ENCODE measurements around the gene HMCN1. TPM values are rescaled to one million over a fixed set of nuclear protein-coding genes. Genes with fewer than 3 reads are reported as not detected.
"Not testable (repeated sequence)": the region's sequence is repeated elsewhere in the genome, so short reads cannot be mapped to it uniquely, and the experiment has no call there.

HMCN1 gene
- polyA plus RNA-seq, 1 experiment = 20.9 TPM

DNA sequence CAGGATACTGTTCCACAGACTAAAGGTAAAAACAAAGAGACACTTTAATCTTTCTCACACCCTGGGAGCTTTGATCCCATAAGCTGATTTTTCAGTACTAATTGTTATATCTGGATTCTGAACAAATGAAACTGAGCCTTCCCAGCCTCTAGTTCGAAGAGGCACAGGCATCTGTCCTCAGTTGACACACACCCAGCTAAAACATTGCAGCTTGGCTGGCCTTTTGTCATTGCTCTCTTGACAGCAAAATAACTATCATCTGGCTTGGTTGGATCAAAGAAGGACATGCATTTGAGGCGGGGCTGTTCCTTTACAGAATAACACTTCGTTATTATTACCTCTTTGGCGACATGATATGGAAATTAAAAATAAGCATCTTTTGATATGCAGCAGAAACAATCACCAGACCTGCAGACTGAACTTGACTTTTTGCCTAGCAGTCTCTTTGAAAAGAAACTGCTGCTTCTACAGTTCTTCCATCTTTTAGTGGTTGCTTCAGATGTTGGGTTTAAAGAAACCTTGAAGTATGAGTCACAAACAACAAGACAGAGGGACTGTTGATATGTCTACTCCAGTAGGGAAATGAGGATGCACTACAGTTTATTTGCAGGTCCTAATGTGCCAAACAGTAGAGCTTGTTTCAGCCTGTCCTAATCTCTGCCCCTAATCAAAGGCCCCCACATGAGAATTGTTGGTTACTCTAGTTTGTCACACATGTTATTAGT lies 474.4 kb downstream of the HMCN1 start:
- POLR2A ChIA-PET = no interaction called here
- Histone ChIP-seq H3K27ac (ENCODE audit: low read depth, low read length) (no peak overlapping the region), H3K27me3 (ENCODE audit: control insufficient read depth, insufficient read depth, low read length) (no peaks in the 10 kb centered on the region), H3K9me3 (ENCODE audit: control insufficient read depth, insufficient read depth, low read length) (no peaks in the 10 kb centered on the region), H3K4me3 (ENCODE audit: low read depth, low read length) (no peak overlapping the region)
- no peak for DNase-seq (ENCODE audit: low read depth, low spot score)
- CTCF ChIA-PET = interaction anchor here (0.6 to 5.4 kb wide), 5 partner anchors 52 to 527 kb away, joined by 3 to 36 read pairs (median 9); no protein-coding TSS in a partner anchor
- TF ChIP-seq, protein P1, sequence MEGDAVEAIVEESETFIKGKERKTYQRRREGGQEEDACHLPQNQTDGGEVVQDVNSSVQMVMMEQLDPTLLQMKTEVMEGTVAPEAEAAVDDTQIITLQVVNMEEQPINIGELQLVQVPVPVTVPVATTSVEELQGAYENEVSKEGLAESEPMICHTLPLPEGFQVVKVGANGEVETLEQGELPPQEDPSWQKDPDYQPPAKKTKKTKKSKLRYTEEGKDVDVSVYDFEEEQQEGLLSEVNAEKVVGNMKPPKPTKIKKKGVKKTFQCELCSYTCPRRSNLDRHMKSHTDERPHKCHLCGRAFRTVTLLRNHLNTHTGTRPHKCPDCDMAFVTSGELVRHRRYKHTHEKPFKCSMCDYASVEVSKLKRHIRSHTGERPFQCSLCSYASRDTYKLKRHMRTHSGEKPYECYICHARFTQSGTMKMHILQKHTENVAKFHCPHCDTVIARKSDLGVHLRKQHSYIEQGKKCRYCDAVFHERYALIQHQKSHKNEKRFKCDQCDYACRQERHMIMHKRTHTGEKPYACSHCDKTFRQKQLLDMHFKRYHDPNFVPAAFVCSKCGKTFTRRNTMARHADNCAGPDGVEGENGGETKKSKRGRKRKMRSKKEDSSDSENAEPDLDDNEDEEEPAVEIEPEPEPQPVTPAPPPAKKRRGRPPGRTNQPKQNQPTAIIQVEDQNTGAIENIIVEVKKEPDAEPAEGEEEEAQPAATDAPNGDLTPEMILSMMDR (IDR thresholded peaks at IDR 0.05; ENCODE audit: low read depth, low read length) = no peak

DNA sequence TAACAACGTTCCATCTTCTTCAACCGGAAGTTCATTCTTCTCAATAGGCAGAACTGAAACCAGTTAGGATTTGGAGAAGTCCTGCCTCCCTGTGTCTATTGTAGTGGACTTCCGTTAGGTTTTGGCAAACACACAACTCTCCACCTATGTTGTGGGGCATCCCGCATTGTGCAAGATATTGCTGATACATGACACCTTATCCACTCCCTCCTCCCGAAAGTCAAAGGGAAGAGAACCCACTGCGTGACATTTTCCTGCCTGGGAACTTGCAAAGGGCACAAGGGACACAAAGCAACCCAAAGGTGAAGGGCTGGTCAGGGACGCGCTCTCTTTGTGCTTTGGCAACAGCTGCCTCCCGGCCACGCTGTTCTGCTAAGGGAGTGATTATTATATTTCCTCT lies 476.1 kb downstream of the HMCN1 start:
- Histone ChIP-seq H3K27me3 (ENCODE audit: control insufficient read depth, insufficient read depth, low read length) (no peaks in the 10 kb centered on the region), H3K27ac (ENCODE audit: low read depth, low read length) (no peak overlapping the region), H3K9me3 (ENCODE audit: control insufficient read depth, insufficient read depth, low read length) (no peaks in the 10 kb centered on the region), H3K4me3 (ENCODE audit: low read depth, low read length) (no peak overlapping the region)
- ChIA-PET POLR2A (no interaction called here), CTCF (interaction anchor here (1.2 to 5.4 kb wide), 4 partner anchors 55 to 540 kb away, joined by 4 to 36 read pairs (median 5); no protein-coding TSS in a partner anchor)
- DNase-seq (ENCODE audit: low read depth, low spot score) = no peak
- TF ChIP-seq, protein P1 (IDR thresholded peaks at IDR 0.05; ENCODE audit: low read depth, low read length) = no peak

DNA sequence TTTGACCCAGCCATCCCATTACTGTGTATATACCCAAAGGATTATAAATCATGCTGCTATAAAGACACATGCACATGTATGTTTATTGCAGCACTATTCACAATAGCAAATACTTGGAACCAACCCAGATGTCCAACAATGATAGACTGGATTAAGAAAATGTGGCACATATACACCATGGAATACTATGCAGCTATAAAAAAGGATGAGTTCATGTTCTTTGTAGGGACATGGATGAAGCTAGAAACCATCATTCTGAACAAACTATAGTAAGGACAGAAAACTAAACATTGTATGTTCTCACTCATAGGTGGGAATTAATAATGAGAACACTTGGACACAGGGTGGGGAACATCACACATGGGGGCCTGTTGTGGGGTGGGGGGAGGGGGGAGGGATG lies 477.4 kb downstream of the HMCN1 start:
- DNase-seq (ENCODE audit: low read depth, low spot score); H3K9me3 ChIP-seq (ENCODE audit: control insufficient read depth, insufficient read depth, low read length); H3K27me3 ChIP-seq (ENCODE audit: control insufficient read depth, insufficient read depth, low read length); H3K27ac ChIP-seq (ENCODE audit: low read depth, low read length); H3K4me3 ChIP-seq (ENCODE audit: low read depth, low read length); POLR2A ChIA-PET: not testable (repeated sequence)
- CTCF ChIA-PET = interaction anchor here (0.8 to 5.4 kb wide), 2 partner anchors 398 to 491 kb away, joined by 3 to 36 read pairs; no protein-coding TSS in a partner anchor

GRCh38 chr1:186212568-186213224 lies 478.5 kb downstream of the HMCN1 start:
- Histone ChIP-seq H3K27ac (ENCODE audit: low read depth, low read length) (no peak overlapping the region), H3K4me3 (ENCODE audit: low read depth, low read length) (no peak overlapping the region), H3K27me3 (ENCODE audit: control insufficient read depth, insufficient read depth, low read length) (no peaks in the 10 kb centered on the region), H3K9me3 (ENCODE audit: control insufficient read depth, insufficient read depth, low read length) (no peaks in the 10 kb centered on the region)
- CTCF ChIA-PET = interaction anchor here (0.5 to 4.0 kb wide), 32 partner anchors 9 to 566 kb away, joined by 3 to 70 read pairs (median 3); no protein-coding TSS in a partner anchor
- POLR2A ChIA-PET = no interaction called here
- peak; percentile 94 for DNase-seq (ENCODE audit: low read depth, low spot score)
- TF ChIP-seq, protein P1 (IDR thresholded peaks at IDR 0.05; ENCODE audit: low read depth, low read length) = peak; percentile 94

GRCh38 chr1:186213225-186213607 lies 479.0 kb downstream of the HMCN1 start:
- POLR2A ChIA-PET = no interaction called here
- TF ChIP-seq, protein P1 (IDR thresholded peaks at IDR 0.05; ENCODE audit: low read depth, low read length) = no peak
- Histone ChIP-seq H3K9me3 (ENCODE audit: control insufficient read depth, insufficient read depth, low read length) (no peaks in the 10 kb centered on the region), H3K27me3 (ENCODE audit: control insufficient read depth, insufficient read depth, low read length) (no peaks in the 10 kb centered on the region), H3K27ac (ENCODE audit: low read depth, low read length) (no peak overlapping the region), H3K4me3 (ENCODE audit: low read depth, low read length) (no peak overlapping the region)
- DNase-seq (ENCODE audit: low read depth, low spot score) = no peak
- CTCF ChIA-PET = interaction anchor here (0.9 to 4.0 kb wide), 3 partner anchors 58 to 494 kb away, joined by 3 to 70 read pairs (median 15); no protein-coding TSS in a partner anchor
